ENCODE data around the gene HS2ST1. TPM values are rescaled to one million over a fixed set of nuclear protein-coding genes. Genes with fewer than 3 reads are reported as not detected.

HS2ST1 gene
- polyA plus RNA-seq, 2 of the 4 experiments (the other 2 are of a cell fraction), result 15.7 to 26.7 TPM

- POLR2A ChIA-PET, result no interaction called here
- WGBS (ENCODE audit: missing lambda C conversion rate), result 50% methylated on average over 6 of the region's 6 CpGs
Measured at GRCh38 chr1:87156124-87156523, 241.7 kb downstream of the HS2ST1 start.

GRCh38 chr1:87159378-87159915 lies 245.0 kb downstream of the HS2ST1 start:
- TF ChIP-seq ESRRA (IDR thresholded peaks at IDR 0.05; ENCODE audit: borderline replicate concordance, low read length), result no peak
- TF ChIP-seq NPAS2 (CRISPR knock-in tag; IDR thresholded peaks at IDR 0.05; ENCODE audit: borderline replicate concordance), result no peak
- Histone ChIP-seq H3K4me3 (no peak overlapping the region), H3K4me1 (no peaks in the 10 kb centered on the region), H3K4me2 (no peak overlapping the region), H3K27ac (no peak overlapping the region), H3K9me3 (no peaks in the 10 kb centered on the region)
- FAIRE-seq (no peak), ATAC-seq (no peak), DNase-seq (ENCODE audit: low read depth in 1 of 2, low spot score in 1 of 2) (no peak)
- POLR2A ChIA-PET, result no interaction called here
- WGBS (ENCODE audit: missing lambda C conversion rate), result 42% methylated on average over 6 of the region's 6 CpGs
- CTCF ChIA-PET, result interaction anchor here (0.6 to 1.2 kb wide), 2 partner anchors 134 to 185 kb away, joined by 3 read pairs; no protein-coding TSS in a partner anchor

More at GRCh38 chr1:87156124-87156523, 241.7 kb downstream of the HS2ST1 start:
- no peak for FAIRE-seq
- Histone ChIP-seq H3K27ac (no peak overlapping the region), H3K4me2 (no peak overlapping the region), H3K4me3 (no peak overlapping the region), H3K4me1 (no peaks in the 10 kb centered on the region), H3K9me3 (no peaks in the 10 kb centered on the region)
- ATAC-seq, result no peak
- CTCF ChIA-PET, result no interaction called here
- DNase-seq (ENCODE audit: low read depth in 1 of 2, low spot score in 1 of 2), result no peak
- TF ChIP-seq POLR2AphosphoS2 (conservative IDR thresholded peaks at IDR 0.05; ENCODE audit: low read length) (no peak), MYC (IDR thresholded peaks at IDR 0.05; ENCODE audit: borderline replicate concordance, low read length) (no peak), FOSL2 (IDR thresholded peaks at IDR 0.05) (no peak), FOSL2 (CRISPR knock-in tag; IDR thresholded peaks at IDR 0.05) (no peak), SREBF2 (IDR thresholded peaks at IDR 0.05) (no peak), TP53 (CRISPR knock-in tag; IDR thresholded peaks at IDR 0.05) (no peak), BCL3 (IDR thresholded peaks at IDR 0.05) (no peak), NFE2L2 (conservative IDR thresholded peaks at IDR 0.05; ENCODE audit: low read length) (no peak), EP300 (IDR thresholded peaks at IDR 0.05) (no peak), ESRRA (IDR thresholded peaks at IDR 0.05; ENCODE audit: borderline replicate concordance, low read length) (no peak), ZNF302 (CRISPR knock-in tag; IDR thresholded peaks at IDR 0.05) (no peak), EHF (CRISPR knock-in tag; IDR thresholded peaks at IDR 0.05) (no peak), RNF2 (IDR thresholded peaks at IDR 0.05; ENCODE audit: borderline replicate concordance, low read depth) (no peak), CBX8 (IDR thresholded peaks at IDR 0.05) (no peak), HMGXB4 (CRISPR knock-in tag; IDR thresholded peaks at IDR 0.05; ENCODE audit: borderline replicate concordance) (no peak)
- TF ChIP-seq, protein P1, sequence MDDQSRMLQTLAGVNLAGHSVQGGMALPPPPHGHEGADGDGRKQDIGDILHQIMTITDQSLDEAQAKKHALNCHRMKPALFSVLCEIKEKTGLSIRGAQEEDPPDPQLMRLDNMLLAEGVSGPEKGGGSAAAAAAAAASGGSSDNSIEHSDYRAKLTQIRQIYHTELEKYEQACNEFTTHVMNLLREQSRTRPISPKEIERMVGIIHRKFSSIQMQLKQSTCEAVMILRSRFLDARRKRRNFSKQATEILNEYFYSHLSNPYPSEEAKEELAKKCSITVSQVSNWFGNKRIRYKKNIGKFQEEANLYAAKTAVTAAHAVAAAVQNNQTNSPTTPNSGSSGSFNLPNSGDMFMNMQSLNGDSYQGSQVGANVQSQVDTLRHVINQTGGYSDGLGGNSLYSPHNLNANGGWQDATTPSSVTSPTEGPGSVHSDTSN (IDR thresholded peaks at IDR 0.05), result no peak

Other genes starting within 250 kb of the HS2ST1 start
- 30.2 and 33.9 TPM in 2 replicates for gene SH3GLB1, start 210.1 kb upstream of the HS2ST1 start, polyA plus RNA-seq (2011; rRNA removed)
- 22.2 to 26.9 TPM (median 26.3 TPM) in 3 replicates for gene SH3GLB1, start 210.1 kb upstream of the HS2ST1 start, polyA plus RNA-seq (2017; fragmentation: RNase III; extraction: RNeasy Plus Mini Kit Qiagen cat#74134 plus additional on column Dnase treatment)
- 247 and 311 TPM in 2 replicates for gene SELENOF, start 509 bp upstream of the HS2ST1 start, polyA plus RNA-seq (2011; rRNA removed)
- gene SELENOF, start 509 bp upstream of the HS2ST1 start, polyA plus RNA-seq (2017; fragmentation: RNase III; extraction: RNeasy Plus Mini Kit Qiagen cat#74134 plus additional on column Dnase treatment), result 165 to 170 TPM (median 166 TPM) in 3 replicates